OCI-LY3 (cell line): ENCODE data around the gene DFFB.

Source experiments
- H2AFZ ChIP-seq: fragments of 200-600, 300-600 bp; shearing (Covaris generic); 2 replicates; pipeline ENCODE4 v1.6.0; 2014; ENCODE audit warnings: antibody characterized with exemption, low read depth, low read length
- H3K27ac ChIP-seq: fragments of 200-600, 300-600 bp; sonication (generic); 2 replicates; pipeline ENCODE4 v1.5.1; 2014; ENCODE audit warnings: mild to moderate bottlenecking, low read length, moderate library complexity, mixed read lengths
- H3K27me3 ChIP-seq: fragments of 200-600, 300-600 bp; sonication (generic); 2 replicates; pipeline ENCODE4 v1.6.1; 2014; ENCODE audit warnings: low read depth, low read length, mixed read lengths
- H3K36me3 ChIP-seq: fragments of 200-600, 300-600 bp; sonication (generic); replicated peaks from 2 replicates; pipeline ENCODE3; 2014; ENCODE audit warnings: low read depth, low read length, mixed read lengths
- H3K4me1 ChIP-seq: fragments of 300-600, 200-600 bp; sonication (generic); 2 replicates; pipeline ENCODE4 v1.6.1; 2014; ENCODE audit warnings: low read length, mixed read lengths
- H3K4me2 ChIP-seq: fragments of 200-600, 300-600 bp; sonication (generic); 2 replicates; pipeline ENCODE4 v1.6.1; 2014; ENCODE audit warnings: low read length, mixed read lengths
- H3K4me3 ChIP-seq: fragments of 300-600, 200-600 bp; sonication (generic); 2 replicates; pipeline ENCODE4 v1.5.1; 2014; ENCODE audit warnings: antibody characterized with exemption, mild to moderate bottlenecking, low read length, moderate library complexity
- H3K79me2 ChIP-seq: fragments of 300-600, 200-600 bp; shearing (Covaris generic); 2 replicates; pipeline ENCODE4 v1.6.1; 2014; ENCODE audit warnings: mild to moderate bottlenecking, low read length, mixed read lengths
- H3K9ac ChIP-seq: fragments of 300-600, 200-600 bp; shearing (Covaris generic); 2 replicates; pipeline ENCODE4 v1.6.0; 2014; ENCODE audit warnings: mild to moderate bottlenecking, low read length, moderate library complexity
- H3K9me3 ChIP-seq: fragments of 200-600, 300-600 bp; shearing (Covaris generic); 2 replicates; pipeline ENCODE4 v1.6.1; 2014; ENCODE audit warnings: low read length, mixed read lengths; ENCODE audit not compliant: insufficient read depth
- H4K20me1 ChIP-seq: fragments of 200-600, 300-600 bp; sonication (generic); 2 replicates; pipeline ENCODE4 v1.6.1; 2016; ENCODE audit warnings: low read length, mixed read lengths; ENCODE audit not compliant: insufficient read depth
- CTCF ChIP-seq: fragments of 200-600, 300-600 bp; sonication (generic); IDR thresholded peaks from 2 replicates; pipeline ENCODE4 v1.5.1; 2014; ENCODE audit warnings: antibody characterized with exemption, low read length, low read depth
- EZH2phosphoT487 ChIP-seq: fragments of 200-600 bp; shearing (Covaris generic); IDR thresholded peaks from 2 replicates; pipeline ENCODE4 v1.6.1; 2018; ENCODE audit warnings: antibody characterized with exemption, mixed run types, low read depth

The DFFB gene

GRCh38 chr1:3932156-3932919 is 75.1 kb downstream of the DFFB start:
- no peaks in the 10 kb centered on the region for H4K20me1 ChIP-seq
- H3K79me2 ChIP-seq = no peaks in the 10 kb centered on the region
- no peaks in the 10 kb centered on the region for H3K36me3 ChIP-seq
- no peak overlapping the region for H3K4me2 ChIP-seq
- peaks cover 8% of the 10 kb centered on the region; the same call in 1 of the 2 replicates for H3K27me3 ChIP-seq
- H3K4me1 ChIP-seq = no peaks in the 10 kb centered on the region
- peaks cover 3% of the 10 kb centered on the region; the same call in 1 of the 2 replicates for H3K9me3 ChIP-seq
- no peak overlapping the region for H3K27ac ChIP-seq
- H3K9ac ChIP-seq = no peak overlapping the region
- H3K4me3 ChIP-seq = no peak overlapping the region
- no peak overlapping the region for H2AFZ ChIP-seq
- TF ChIP-seq CTCF = no peak
- TF ChIP-seq EZH2phosphoT487 = no peak
